ENCODE results near the gene KRT5. TPM values are rescaled to one million over a fixed set of nuclear protein-coding genes. Genes with fewer than 3 reads are reported as not detected.
A peak's percentile ranks its signal among the peaks of the same experiment; 100 is the strongest.
"Not testable (repeated sequence)": the region's sequence is repeated elsewhere in the genome, so short reads cannot be mapped to it uniquely, and the experiment has no call there.

Gene KRT5
- polyA plus RNA-seq, 10 donors = 0.43 to 538 (median 1.1) TPM; not detected in 1

GRCh38 chr12:52496054-52496453 lies 24.1 kb downstream of the KRT5 start:
- DNase-seq = no peak

- DNase-seq = peak in 1 of 3 donors; percentile 20
Observed at GRCh38 chr12:52495389-52495788, 24.8 kb downstream of the KRT5 start.

- no peak for DNase-seq
Observed at GRCh38 chr12:52494518-52494917, 25.7 kb downstream of the KRT5 start.

GRCh38 chr12:52494100-52494499 lies 26.1 kb downstream of the KRT5 start:
- no peak for DNase-seq

GRCh38 chr12:52493172-52493571 lies 27.0 kb downstream of the KRT5 start, which contains the start of gene KRT6A:
Gene KRT6A (minus strand): TSS chr12:52493257. CDS start chr12:52493188, 69 bp downstream.
- DNase-seq = no peak

GRCh38 chr12:52492405-52492804 lies 27.8 kb downstream of the KRT5 start:
- DNase-seq = not testable (repeated sequence)

- DNase-seq = not testable (repeated sequence)
Observed at GRCh38 chr12:52491495-52491894, 28.7 kb downstream of the KRT5 start.

- no peak for DNase-seq
Observed at GRCh38 chr12:52488736-52489135, 31.5 kb downstream of the KRT5 start.

- DNase-seq = not testable (repeated sequence)
Observed at GRCh38 chr12:52487744-52488443, 32.3 kb downstream of the KRT5 start.

GRCh38 chr12:52487211-52487610 lies 33.0 kb downstream of the KRT5 start:
- DNase-seq = no peak

GRCh38 chr12:52486166-52487105 lies 33.8 kb downstream of the KRT5 start:
- no peak for DNase-seq

- no peak for DNase-seq
Observed at GRCh38 chr12:52480073-52480472, 40.1 kb downstream of the KRT5 start.

- DNase-seq = no peak
Observed at GRCh38 chr12:52477651-52478050, 42.5 kb downstream of the KRT5 start.

GRCh38 chr12:52474212-52474611 lies 46.0 kb downstream of the KRT5 start:
- no peak for DNase-seq

GRCh38 chr12:52473768-52474167 lies 46.4 kb downstream of the KRT5 start, which contains the start of gene KRT6C:
Gene KRT6C (minus strand): TSS chr12:52473805. CDS start chr12:52473737, 68 bp downstream.
- DNase-seq = no peak

GRCh38 chr12:52469853-52470252 lies 50.3 kb downstream of the KRT5 start:
- DNase-seq = no peak

GRCh38 chr12:52464897-52465296 lies 55.3 kb downstream of the KRT5 start:
- DNase-seq = no peak

Other genes starting within 250 kb of the KRT5 start
- gene KRT86, start 245.7 kb downstream of the KRT5 start, polyA plus RNA-seq (ENCODE audit: insufficient read length in 10 of 10) = under 1 TPM in 8 of 10 donors, not detected in 2; 0.15 to 0.52 (median 0.28) TPM
- under 1 TPM in 4 of 10 donors, not detected in 6; 0.08 to 0.18 (median 0.10) TPM for gene KRT81, start 228.9 kb downstream of the KRT5 start, polyA plus RNA-seq (ENCODE audit: insufficient read length in 10 of 10)
- gene KRT83, start 199.0 kb downstream of the KRT5 start, polyA plus RNA-seq (ENCODE audit: insufficient read length in 10 of 10) = not detected
- gene KRT85, start 152.9 kb downstream of the KRT5 start, polyA plus RNA-seq (ENCODE audit: insufficient read length in 10 of 10) = 1 to 10 TPM in 1 of 10 donors, not detected in 9; 1.7 TPM
- gene KRT84, start 134.7 kb downstream of the KRT5 start, polyA plus RNA-seq (ENCODE audit: insufficient read length in 10 of 10) = not detected
- not detected for gene KRT82, start 114.1 kb downstream of the KRT5 start, polyA plus RNA-seq (ENCODE audit: insufficient read length in 10 of 10)
- gene KRT75, start 86.0 kb downstream of the KRT5 start, polyA plus RNA-seq (ENCODE audit: insufficient read length in 10 of 10) = under 1 TPM in 1 of 10 donors, not detected in 9; 0.25 TPM
- gene KRT6B, start 68.2 kb downstream of the KRT5 start, polyA plus RNA-seq (ENCODE audit: insufficient read length in 10 of 10) = 1 to 10 TPM in 1 of 10 donors, under 1 TPM in 1, not detected in 8; 0.14 to 3.1 TPM
- 1 to 10 TPM in 1 of 10 donors, under 1 TPM in 1, not detected in 8; 0.32 to 1.3 TPM for gene KRT6C, start 46.6 kb downstream of the KRT5 start, polyA plus RNA-seq (ENCODE audit: insufficient read length in 10 of 10)
- 10 to 100 TPM in 2 of 10 donors, under 1 TPM in 1, not detected in 7; 0.20 to 38.7 (median 20.8) TPM for gene KRT6A, start 27.1 kb downstream of the KRT5 start, polyA plus RNA-seq (ENCODE audit: insufficient read length in 10 of 10)
- gene KRT71, start 32.8 kb upstream of the KRT5 start, polyA plus RNA-seq (ENCODE audit: insufficient read length in 10 of 10) = not detected
- gene KRT74, start 53.4 kb upstream of the KRT5 start, polyA plus RNA-seq (ENCODE audit: insufficient read length in 10 of 10) = under 1 TPM in 2 of 10 donors, not detected in 8; 0.08 to 0.12 TPM
- 1 to 10 TPM in 1 of 10 donors, under 1 TPM in 1, not detected in 8; 0.30 to 1.5 TPM for gene KRT72, start 81.1 kb upstream of the KRT5 start, polyA plus RNA-seq (ENCODE audit: insufficient read length in 10 of 10)
- gene KRT73, start 98.2 kb upstream of the KRT5 start, polyA plus RNA-seq (ENCODE audit: insufficient read length in 10 of 10) = 1 to 10 TPM in 1 of 10 donors, under 1 TPM in 1, not detected in 8; 0.08 to 1.1 TPM
- 1 to 10 TPM in 1 of 10 donors, under 1 TPM in 1, not detected in 8; 0.08 to 1.8 TPM for gene KRT2, start 131.8 kb upstream of the KRT5 start, polyA plus RNA-seq (ENCODE audit: insufficient read length in 10 of 10)
- gene KRT1, start 160.0 kb upstream of the KRT5 start, polyA plus RNA-seq (ENCODE audit: insufficient read length in 10 of 10) = 100 to 1,000 TPM in 2 of 10 donors, 1 to 10 TPM in 6, under 1 TPM in 2; 0.47 to 543 (median 2.3) TPM
- gene KRT77, start 183.1 kb upstream of the KRT5 start, polyA plus RNA-seq (ENCODE audit: insufficient read length in 10 of 10) = 1 to 10 TPM in 1 of 10 donors, under 1 TPM in 1, not detected in 8; 0.98 to 2.8 TPM

Measured in muscle of back (tissue), 11 donors.